Mucosa of gallbladder (tissue), 1 donor: ENCODE results near the gene THEM5. TPM values are rescaled to one million over a fixed set of nuclear protein-coding genes. Genes with fewer than 3 reads are reported as not detected.

Source experiments
- DNase-seq: peaks from one replicate; pipeline ENCODE4 v3.0.0-alpha.2; 2020; ENCODE audit warnings: low spot score
- total RNA-seq: library from RNA; stranded (reverse); gene quantifications from one replicate; pipeline ENCODE4 v1.2.1, GENCODE V29; 2021
- donor health status: DM: no; HTN: no; CAD: no.

The THEM5 gene
- total RNA-seq, 1 donor from 2014 or later = not detected

DNA sequence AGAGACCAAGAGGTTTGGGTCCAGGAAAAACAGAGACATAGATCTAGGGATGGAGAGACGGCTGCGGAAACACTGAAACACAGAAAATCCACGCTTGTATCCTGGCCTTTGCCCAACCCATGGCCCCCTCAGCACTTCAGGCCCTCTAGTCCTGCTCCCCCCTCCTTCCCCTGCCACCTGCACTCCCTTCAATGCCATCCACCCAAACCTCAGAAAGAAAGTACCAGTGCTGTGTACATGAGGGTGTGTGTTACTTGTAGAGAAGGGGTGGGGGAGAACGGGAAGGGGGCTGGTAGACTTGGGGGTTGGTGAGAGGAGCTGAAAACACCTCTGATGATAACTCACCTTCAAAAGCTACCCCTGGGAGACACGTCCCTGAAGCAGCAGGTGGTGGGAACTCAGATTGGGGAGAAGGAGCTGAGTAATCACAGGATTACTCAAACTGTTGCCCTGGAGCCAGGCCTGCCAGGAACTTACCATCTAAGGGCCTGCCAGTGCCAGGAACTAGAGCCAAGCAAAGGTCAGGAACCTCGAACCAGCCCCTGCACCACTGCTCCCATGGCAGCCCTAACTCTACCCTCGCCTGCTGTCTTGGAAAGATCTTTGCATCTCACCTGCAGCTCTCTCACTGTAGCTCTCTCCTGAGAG, 33.4 kb downstream of the THEM5 start:
- no peak for DNase-seq

DNA sequence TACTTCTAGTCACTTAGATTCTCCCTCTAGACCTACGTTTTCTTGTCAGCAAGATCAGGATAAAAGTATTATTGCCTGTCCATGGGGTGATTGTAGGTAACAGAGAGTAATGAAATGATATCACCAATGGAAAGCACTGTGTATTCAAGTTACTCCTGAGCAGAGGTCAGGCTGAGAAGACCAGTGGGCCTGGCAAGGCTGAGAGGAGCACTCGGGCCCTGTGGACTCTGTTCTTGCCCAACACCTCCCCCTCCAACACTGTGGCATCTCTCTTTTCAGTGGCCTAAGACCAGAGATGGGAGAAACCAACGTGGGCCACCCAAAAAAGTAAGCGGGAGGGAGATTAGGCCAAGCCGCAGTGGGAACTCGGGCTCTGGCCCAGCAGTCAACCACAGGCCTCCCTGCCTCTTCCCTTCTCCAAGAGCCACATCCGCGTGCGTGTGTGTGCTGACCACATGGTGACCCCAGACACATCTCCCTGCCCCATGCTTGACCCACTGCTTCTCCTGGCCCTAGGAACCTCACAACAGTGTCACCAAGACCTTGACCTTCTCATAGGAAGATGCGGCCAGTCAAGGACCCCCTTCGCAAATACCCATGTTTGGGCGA, 34.2 kb downstream of the THEM5 start:
- DNase-seq = no peak

DNA sequence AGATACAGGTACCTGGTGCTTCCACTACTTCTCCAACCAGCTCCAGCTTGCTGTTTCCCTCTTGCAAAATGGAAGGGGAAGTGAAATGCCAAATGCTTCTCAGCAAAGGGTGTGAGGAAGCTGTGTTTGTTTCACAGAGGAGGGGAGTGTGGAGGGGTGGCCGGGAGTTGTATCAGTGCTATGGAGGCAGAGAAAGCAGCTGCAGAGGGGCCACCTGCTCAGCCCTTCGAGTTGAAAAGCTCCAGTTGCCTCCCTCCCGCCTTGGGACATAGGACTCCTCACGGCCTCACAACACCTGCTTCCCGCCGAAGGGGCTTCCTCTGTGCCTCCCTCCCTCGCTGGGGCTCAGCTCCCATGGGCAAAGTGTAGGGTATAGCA, 36.2 kb downstream of the THEM5 start:
- no peak for DNase-seq

DNA sequence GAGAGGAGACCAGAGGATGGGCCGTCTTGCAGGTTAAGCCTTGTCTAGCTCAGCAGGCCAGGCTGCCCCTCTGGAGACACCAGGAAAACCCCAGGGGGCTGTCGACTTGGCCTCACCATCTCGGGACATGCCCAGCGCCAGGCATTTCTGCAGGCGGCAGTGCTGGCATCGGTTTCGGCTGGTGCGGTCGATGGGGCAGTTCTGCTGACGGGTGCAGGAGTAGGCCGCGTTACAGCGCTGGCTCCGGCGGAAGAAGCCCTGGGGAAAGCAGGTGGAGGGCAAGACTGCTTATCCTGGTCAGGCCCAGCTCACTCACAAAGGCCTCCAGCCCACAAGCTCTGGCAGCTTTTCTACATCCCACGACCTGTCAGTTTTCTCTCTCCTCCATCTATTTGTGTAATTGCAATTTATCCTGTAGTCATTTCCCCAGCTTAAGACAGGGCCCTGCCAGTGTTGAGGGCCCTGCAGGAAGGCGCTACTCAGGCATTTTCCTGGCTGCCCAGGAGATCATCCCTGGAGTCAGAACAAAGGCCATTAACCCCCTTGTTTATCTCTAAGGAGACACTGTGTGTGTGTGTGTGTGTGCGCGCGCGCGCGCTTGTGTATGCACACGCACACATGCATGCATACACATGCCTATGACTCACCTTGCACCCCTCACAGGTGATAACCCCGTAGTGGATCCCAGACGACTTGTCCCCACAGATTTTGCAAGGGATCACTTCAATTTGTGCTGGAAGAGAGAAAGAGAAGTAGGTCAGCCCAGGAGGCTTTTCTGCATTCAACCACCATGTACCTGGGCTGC, 36.8 kb downstream of the THEM5 start:
- DNase-seq = no peak

DNA sequence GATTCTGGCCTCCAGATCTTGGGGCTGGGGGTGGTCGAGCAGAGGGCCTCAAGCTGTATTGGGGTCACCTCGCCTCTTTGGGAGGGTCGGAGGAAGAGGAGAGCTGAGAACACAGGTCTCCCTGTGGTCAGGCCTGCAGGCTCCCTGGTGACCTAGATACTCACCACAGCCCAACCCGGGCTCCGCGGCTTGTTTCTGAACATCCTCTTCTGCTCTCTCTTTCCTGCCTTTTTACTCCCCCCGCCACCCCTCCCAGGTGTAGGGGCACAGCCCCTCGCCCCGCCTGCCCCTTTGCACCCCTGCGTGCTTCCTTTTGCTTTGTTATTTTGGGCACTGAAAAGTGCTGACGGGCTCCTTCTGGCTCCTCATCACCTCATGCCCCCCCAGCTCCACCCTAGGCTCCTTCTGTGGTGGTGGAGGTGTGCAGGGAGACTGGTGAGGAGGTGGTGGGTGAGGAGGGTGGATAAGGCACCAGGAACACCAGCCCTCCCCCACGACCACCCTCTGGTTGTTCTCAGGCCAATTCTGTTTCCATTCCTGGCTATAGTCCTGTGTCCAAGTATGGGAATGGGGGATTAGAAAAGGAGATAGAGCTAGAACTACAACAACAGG, 37.7 kb downstream of the THEM5 start:
- peak; percentile 26 for DNase-seq

DNA sequence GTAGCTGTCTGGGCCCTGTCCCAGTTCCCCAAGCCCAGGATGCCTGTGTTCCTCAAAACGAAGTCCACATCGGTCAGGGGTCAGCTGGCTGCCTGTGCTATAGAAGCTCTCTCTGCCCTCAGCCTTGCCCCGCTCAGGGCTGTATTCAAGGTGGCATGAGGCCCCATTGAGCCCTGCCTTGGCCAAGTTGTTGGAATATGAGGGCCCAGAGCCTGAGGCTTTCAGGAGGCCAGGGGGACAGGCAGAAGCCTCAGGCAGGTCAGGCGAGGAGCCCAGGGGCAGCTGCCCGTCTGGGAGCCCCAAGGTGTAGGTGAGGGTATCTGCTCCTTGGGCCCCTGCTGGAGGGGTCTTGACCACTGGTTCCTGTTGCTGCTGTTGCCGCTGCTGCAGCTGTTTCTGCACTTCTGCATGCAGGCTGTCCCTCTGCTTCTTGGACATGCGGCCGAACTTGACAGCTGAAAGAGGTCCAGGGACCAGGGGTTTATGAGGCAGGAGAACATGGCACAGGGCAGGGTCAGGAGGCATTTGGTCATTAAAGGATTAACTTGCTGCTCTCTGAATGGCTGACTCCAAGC, 38.5 kb downstream of the THEM5 start:
- DNase-seq = no peak

DNA sequence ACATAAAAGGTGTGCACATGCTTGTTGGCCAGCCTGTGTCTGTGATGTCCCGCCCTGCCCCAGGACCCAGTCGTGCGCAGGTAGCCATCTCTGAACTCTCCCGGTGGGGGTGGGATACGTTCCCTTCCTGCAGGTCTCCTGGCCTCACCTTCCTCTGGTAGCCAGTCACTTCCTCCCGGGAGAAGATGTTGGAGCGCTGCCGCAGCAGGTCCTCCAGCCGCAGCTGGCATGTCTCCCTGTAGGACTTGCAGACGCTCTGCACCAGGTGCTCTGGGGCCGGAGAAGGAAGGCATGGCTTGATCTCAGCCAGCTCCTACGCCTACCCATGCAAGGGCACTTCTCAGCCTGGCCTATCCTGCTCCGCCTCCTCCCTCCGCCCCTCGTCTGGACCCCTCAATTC, 39.1 kb downstream of the THEM5 start:
- no peak for DNase-seq

DNA sequence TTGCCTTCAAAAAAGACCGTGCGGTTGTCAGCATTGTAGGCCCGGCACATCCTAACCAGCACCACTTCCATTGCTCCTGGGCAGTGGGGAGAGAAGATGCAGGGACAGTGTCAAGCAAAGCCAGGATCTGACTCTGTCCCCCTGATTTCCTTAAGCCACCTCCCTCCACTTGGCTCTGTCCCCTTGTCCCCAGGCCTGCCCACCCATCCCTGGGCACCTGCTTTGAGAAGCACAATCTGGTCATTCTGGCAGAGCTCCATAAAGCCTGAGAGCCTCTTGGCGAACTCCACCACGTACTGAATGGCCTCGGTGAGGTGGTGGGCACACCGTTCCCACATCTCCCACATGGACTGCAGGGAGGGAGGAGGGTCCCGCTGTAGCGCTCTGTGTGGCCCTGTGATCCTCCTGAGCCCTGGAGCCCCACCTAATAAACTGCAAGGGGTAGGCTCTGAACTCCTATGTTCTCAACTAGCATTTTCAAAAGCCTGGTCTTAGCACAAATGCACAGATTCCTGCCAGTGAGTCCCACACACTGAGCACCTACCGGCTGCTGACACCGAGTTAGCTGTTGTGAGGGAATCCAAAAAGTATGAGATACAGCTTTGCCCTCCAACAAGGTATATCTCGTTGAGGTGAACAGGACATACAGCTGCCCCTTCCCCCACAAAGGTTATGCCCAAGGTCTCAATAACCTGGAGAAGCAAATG, 40.1 kb downstream of the THEM5 start:
- DNase-seq = no peak

DNA sequence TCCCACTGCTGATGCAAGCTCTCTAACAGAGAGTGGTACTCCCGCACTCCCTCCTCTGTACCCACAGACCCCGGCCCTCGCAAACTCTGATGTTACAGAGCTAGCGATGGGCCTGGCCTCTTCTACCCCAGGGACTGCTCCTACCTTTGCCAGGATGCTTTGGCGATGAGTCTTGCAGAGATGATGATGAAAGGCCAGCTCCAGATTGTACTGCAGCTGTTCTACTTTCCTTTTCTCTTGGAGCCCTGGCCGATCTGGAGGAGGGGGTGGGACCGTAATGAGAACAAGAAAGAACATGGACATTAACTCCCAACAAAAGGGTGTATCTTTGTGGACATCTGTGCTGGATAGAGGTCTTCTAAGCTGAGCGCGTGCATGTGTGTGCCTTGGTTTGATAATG, 42.3 kb downstream of the THEM5 start:
- DNase-seq = no peak

DNA sequence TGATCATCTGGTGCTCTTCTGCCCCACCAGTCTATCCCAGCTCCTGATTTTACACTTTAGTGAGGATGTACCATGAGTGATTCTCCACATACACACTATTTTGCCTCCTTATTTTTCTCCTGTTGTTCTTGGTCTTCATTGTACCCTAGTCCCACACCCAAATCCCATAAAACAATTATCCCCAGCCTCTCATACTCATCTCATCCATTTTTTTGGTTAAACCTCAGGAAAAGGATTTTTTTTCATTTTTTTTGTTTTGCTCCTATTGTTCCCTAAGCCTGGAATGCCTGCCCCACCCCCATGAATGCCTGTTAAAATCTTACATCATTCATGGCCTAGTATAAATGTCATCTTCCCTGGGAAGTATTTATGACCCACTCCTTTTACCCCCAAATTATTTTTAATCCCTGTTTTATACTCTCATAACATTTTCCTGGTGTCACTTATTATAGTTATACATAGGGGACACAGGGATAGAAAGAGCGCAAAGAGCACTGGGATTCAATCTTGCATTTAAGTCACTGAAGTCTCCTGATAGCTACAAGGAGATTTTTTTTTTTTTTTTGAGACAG, 43.4 kb downstream of the THEM5 start:
- DNase-seq = no peak

DNA sequence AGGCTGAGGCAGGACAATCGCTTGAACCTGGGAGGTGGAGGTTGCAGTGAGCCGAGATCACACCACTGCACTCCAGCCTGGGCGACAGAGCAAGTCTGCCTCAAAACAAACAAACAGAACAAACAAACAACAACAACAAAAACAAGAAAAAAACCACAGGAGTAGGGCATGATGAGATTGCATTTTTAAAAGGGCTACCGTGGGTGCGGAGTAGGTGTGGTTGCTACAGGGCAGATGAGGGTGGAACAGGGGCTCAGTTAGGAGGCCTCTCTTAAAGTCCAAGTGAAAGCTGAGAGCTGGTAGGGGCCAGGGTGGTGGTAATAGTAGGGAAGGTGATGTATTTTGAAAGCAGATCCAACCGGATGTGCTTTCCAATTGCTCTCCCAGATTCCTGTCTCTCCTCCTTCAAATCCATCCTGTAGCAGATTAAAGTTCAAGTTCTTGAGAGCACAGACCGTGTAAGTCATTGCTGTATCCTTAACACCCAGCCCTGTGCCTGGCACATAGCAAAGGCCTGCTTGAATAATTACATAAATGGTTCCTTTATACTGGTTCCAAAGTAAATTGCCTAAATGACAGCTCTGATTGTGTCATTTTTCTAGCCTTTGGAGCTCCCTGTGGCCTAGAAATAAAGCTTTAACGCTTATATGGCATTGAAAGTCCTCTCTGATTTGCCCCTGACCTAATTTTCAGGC, 44.1 kb downstream of the THEM5 start:
- no peak for DNase-seq

DNA sequence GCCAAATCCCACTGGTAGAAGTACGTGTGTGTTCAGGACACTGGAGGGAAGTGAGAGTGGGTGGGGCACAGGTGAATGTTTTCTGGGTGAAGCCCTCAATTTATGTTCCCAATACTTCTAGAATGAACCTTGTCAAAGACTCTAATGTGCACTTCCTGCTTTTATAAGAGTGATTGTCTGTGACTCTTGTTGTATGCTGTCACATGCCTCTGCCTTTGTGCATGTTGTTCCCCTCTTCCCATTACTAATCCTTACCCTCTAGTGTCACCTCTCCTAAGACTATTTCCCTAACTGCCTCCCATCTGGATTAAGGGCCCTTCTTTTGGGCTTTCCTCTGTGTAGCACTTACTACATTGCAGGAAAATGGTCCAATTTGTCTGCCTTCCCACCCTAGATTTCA, 45.7 kb downstream of the THEM5 start:
- DNase-seq = no peak

DNA sequence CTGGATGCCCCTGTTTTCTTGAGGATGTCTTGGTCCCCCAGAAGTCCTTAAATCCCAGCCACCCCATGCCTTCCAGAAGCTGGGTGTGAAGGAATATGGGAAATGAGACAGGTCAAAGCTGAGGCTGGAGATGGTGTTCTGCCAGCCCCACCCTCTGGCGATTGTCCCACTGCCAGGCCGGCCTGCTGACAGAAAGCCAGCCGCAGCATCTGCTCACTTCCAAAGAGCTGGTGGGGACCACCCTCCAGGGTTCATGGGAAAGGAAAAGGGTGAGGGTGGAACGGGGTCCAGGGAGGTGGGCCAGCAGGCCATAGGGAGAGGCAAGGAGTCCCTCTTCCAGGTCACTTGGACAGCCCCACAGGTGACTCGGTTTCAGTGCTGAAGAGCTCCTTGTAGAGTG, 46.4 kb downstream of the THEM5 start:
- DNase-seq = no peak

DNA sequence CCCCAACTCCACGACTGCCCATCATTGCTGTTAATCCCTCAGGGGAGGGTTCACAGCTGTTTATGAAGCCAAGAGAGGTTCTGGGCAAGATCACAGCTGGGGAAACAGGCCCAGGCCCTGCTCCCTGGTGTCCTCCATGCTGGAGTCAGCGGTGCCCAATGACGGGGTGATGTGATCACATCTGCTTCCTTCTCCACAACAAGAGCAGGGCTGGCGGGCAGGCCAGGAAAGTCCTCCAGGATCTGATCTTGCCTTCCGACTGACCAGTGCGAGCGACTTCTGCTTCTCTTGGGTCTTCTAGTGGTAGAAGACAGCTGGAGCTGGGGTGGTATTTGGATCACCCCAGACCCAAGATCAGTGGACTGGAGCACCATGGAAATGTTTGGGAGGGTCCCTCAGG, 47.3 kb downstream of the THEM5 start:
- no peak for DNase-seq

DNA sequence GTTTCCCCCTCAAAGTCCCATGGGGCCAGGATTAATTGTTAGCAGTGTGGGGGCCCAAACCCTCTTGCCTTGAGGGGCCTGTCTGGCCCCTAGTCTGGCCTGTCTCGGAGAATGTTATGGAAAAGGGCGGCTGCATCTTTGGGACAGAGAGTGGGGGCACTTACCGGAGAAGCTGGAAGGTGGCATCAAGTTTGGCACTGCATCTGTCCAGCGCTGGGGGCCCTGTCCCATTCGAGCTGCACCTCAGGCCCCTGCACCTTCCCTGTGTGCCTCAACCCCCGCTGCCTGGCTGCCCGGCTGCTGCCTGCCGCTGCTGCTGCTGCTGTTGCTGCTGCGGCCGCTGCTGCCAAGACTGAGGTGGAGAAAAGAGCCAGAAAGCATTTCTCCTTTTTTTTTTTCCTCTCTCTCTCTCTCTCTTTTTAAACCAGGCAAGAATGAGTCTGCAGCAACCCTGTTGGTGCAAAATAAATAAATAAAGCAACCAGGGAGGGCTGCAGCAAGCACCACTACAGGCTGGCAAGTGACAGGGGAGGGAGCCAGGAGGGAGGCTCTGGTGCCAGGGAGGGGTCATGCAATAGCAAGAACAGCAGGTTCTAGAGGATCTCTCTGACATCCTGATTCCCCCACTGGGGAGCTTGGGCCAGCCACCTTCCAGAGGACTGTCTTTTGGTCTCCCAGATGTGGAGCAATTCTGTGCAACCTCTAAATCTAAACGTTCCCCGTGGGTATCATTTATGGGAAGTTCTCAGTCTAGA, 48.3 kb downstream of the THEM5 start, which contains the start of gene LINGO4:
LINGO4 (minus strand) TSS at position 354 of the 755 bp plus-strand sequence. CDS start 2,715 bp downstream, outside the sequence.
- no peak for DNase-seq

DNA sequence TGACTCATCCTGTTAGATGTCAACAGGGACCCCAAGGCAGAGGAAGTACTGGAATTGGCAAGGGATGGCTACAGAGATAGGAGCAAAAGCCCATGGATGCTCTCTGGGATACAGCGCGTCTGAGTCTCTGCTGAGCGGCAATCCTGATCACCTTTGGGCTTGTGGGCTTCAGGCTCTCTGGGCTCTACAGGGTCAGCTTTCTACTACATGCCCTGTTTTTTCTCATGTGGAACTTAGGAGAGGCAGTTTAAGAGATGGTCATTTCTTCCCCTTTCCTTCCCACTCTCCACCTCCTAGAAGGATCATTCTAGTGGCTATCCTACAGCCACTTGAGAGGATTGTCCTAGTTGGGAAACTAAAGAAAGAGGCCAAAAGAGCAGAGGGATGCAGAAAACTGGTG, 49.6 kb downstream of the THEM5 start:
- DNase-seq = no peak

DNA sequence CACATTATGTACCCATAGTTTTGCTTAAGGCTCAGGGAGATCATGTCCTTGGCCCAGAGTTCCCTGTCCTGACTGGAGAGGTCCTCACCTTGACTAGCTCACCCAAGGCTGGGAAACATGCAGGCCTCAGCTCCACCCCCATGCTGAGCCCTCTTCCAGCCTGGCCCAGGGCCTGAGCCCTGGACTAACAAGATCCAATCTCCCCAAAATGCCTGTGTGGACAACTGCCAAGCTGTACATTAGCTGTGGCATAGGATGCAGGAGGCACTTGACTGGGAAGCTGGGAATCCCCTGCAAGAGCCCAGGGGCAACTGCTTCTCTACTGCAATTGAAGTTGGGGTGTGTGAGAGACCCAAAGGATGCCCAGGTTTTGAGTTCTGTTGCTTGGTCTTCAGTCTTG, 50.3 kb downstream of the THEM5 start:
- DNase-seq = no peak

DNA sequence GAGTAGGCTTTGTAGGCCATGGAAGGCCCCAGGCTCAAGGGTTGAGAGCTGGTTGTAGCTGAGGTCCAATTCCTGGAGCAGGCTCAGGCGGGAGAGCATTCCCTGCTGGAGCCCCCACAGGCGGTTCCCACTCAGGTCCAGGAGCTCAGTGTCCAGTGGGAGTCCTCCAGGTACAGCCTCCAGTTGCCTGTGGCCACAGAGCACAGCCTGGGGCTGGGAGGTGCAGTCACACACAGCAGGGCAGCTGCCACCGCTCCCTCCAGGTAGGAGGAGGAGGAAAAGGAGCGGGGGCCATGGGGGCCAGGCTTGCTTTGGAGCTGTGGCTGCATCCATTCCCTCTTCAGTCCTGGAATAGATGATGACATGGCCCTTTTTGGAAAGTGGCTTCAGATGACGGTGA, 51.1 kb downstream of the THEM5 start:
- DNase-seq = no peak

DNA sequence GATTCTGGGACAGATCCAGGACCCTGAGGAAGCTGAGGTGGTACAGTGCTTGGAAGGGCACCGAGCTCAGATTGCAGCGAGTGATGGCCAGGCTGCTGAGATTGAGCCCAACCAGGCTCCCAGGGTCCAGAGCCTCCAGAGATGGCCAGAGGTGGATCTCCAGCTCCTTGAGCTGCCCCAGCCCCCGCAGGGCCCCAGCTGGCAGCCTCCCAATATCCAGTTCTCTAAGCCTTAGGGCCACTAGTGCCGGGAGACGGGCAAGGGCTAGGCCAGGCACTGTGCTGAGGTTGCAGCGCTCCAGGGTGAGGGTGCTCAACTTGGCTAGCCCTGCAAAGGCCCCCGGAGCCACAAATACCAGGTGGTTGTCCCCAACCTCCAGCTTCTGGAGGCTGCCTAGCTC, 51.7 kb downstream of the THEM5 start:
- DNase-seq = no peak

DNA sequence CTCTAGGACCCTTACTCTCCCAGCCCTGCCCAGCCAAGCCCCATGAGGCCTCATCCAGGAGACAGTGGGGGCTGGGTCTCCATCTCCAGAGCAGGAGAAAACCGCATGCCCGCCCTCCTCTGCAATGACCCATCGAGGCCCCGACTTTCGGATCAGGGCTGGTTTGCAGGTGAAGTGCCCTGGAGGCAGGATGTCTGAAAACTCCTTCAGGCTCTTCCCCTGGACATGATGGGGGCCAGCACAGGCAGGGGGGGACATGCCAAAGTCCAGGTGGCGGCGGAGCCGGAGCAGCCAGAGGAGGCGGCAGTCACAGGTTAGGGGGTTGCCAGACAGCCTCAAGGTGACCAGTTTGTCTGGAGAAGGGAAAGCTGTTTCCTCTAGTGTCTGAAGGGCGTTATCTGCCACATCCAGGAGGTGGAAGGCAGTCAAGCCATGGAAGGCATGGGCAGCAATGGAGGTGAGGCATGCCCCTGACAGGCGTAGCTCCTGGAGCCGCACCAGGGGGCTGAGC, 52.1 kb downstream of the THEM5 start:
- DNase-seq = no peak
